GM18861 (cell line): ENCODE data around the gene DENND6B.
"Not testable (repeated sequence)": the region's sequence is repeated elsewhere in the genome, so short reads cannot be mapped to it uniquely, and the experiment has no call there.

Source experiments
- ATAC-seq: cut with Tn5 transposase; IDR thresholded peaks from one replicate; pipeline ENCODE4 v1.9.1; 2021; ENCODE audit not compliant: unreplicated experiment

DENND6B gene

GRCh38 chr22:50339945-50340879 is 13.4 kb upstream of the DENND6B start:
- ATAC-seq: no peak

GRCh38 chr22:50338860-50339462 is 12.1 kb upstream of the DENND6B start:
- no peak for ATAC-seq

- no peak for ATAC-seq
These were observed 11.3 kb upstream of the DENND6B start for GRCh38 chr22:50338042-50338573.

GRCh38 chr22:50337262-50338041 is 10.6 kb upstream of the DENND6B start:
- no peak for ATAC-seq

GRCh38 chr22:50334433-50334832 is 7.6 kb upstream of the DENND6B start:
- ATAC-seq: not testable (repeated sequence)

- no peak for ATAC-seq
These were observed 2.4 kb upstream of the DENND6B start for GRCh38 chr22:50329236-50329635.

GRCh38 chr22:50327711-50328019 is 853 bp upstream of the DENND6B start:
- ATAC-seq: no peak

GRCh38 chr22:50326225-50326955 is 422 bp downstream of the DENND6B start:
- ATAC-seq: peak; percentile 11

GRCh38 chr22:50325444-50326224 is 1.2 kb downstream of the DENND6B start:
- no peak for ATAC-seq

GRCh38 chr22:50323900-50324299 is 2.9 kb downstream of the DENND6B start:
- ATAC-seq: no peak

- not testable (repeated sequence) for ATAC-seq
These were observed 4.3 kb downstream of the DENND6B start for GRCh38 chr22:50322382-50323104.

- no peak for ATAC-seq
These were observed 6.0 kb downstream of the DENND6B start for GRCh38 chr22:50320671-50321325.

- ATAC-seq: no peak
These were observed 6.7 kb downstream of the DENND6B start for GRCh38 chr22:50320116-50320515.

GRCh38 chr22:50319503-50319951 is 7.3 kb downstream of the DENND6B start:
- ATAC-seq: no peak

GRCh38 chr22:50318698-50319411 is 8.0 kb downstream of the DENND6B start:
- ATAC-seq: no peak

GRCh38 chr22:50318356-50318697 is 8.5 kb downstream of the DENND6B start:
- no peak for ATAC-seq

GRCh38 chr22:50317674-50318073 is 9.1 kb downstream of the DENND6B start:
- no peak for ATAC-seq

GRCh38 chr22:50317178-50317577 is 9.6 kb downstream of the DENND6B start:
- ATAC-seq: no peak
